H9 (cell line): ENCODE measurements around the gene CAMTA2. TPM values are rescaled to one million over a fixed set of nuclear protein-coding genes. Genes with fewer than 3 reads are reported as not detected.

ENCODE experiments used
- DNase-seq: peaks from one replicate; pipeline ENCODE4 v3.0.0-alpha.2; 2017
- H2AFZ ChIP-seq: one replicate; pipeline ENCODE4 v1.6.1; 2013; ENCODE audit warnings: mild to moderate bottlenecking, low read length, control low read depth, moderate library complexity
- H2AK5ac ChIP-seq: 2 replicates; pipeline ENCODE4 v1.6.1; 2013; ENCODE audit warnings: low read length, control low read depth, mixed read lengths; ENCODE audit not compliant: insufficient read length
- H2BK120ac ChIP-seq: one replicate; pipeline ENCODE4 v1.6.1; 2013; ENCODE audit warnings: low read depth, mild to moderate bottlenecking, low read length, control low read depth, inconsistent platforms; ENCODE audit not compliant: poor library complexity, severe bottlenecking
- H2BK12ac ChIP-seq: 2 replicates; pipeline ENCODE4 v1.6.1; 2013; ENCODE audit warnings: low read length, control low read depth, mixed read lengths, low read depth; ENCODE audit not compliant: insufficient read length
- H2BK15ac ChIP-seq: 2 replicates; pipeline ENCODE4 v1.6.1; 2013; ENCODE audit warnings: low read depth, low read length, control low read depth
- H2BK20ac ChIP-seq: one replicate; pipeline ENCODE4 v1.6.1; 2013; ENCODE audit warnings: low read depth, mild to moderate bottlenecking, low read length, control low read depth, inconsistent platforms; ENCODE audit not compliant: poor library complexity, severe bottlenecking
- H2BK5ac ChIP-seq: 2 replicates; pipeline ENCODE4 v1.6.1; 2013; ENCODE audit warnings: low read length, control low read depth, mixed read lengths; ENCODE audit not compliant: insufficient read length
- H3K14ac ChIP-seq: 2 replicates; pipeline ENCODE4 v1.6.1; 2013; ENCODE audit warnings: low read length, control low read depth; ENCODE audit not compliant: insufficient read depth
- H3K18ac ChIP-seq: 2 replicates; pipeline ENCODE4 v1.6.1; 2013; ENCODE audit warnings: low read depth, mild to moderate bottlenecking, mixed read lengths, low read length, control low read depth; ENCODE audit not compliant: insufficient read length
- H3K23ac ChIP-seq: 2 replicates; pipeline ENCODE4 v1.6.1; 2013; ENCODE audit warnings: low read length, control low read depth, mixed read lengths, low read depth; ENCODE audit not compliant: insufficient read length
- H3K23me2 ChIP-seq: 2 replicates; pipeline ENCODE4 v1.6.1; 2013; ENCODE audit warnings: low read depth, mild to moderate bottlenecking, mixed read lengths, low read length, control low read depth; ENCODE audit not compliant: insufficient read length, poor library complexity, severe bottlenecking
- H3K27ac ChIP-seq: 2 replicates; pipeline ENCODE4 v1.5.1; 2013; ENCODE audit warnings: low read length, control low read depth, mixed read lengths, low read depth; ENCODE audit not compliant: insufficient read length
- H3K27me3 ChIP-seq: 2 replicates; pipeline ENCODE4 v1.6.1; 2013; ENCODE audit warnings: low read length, control low read depth, inconsistent platforms; ENCODE audit not compliant: insufficient read depth
- H3K4ac ChIP-seq: 2 replicates; pipeline ENCODE4 v1.6.1; 2013; ENCODE audit warnings: low read depth, mild to moderate bottlenecking, control low read depth, inconsistent platforms, low read length, moderate library complexity
- H3K4me1 ChIP-seq: 2 replicates; pipeline ENCODE4 v1.6.1; 2013; ENCODE audit warnings: low read length, control low read depth, inconsistent platforms; ENCODE audit not compliant: insufficient read depth
- H3K4me2 ChIP-seq: 2 replicates; pipeline ENCODE4 v1.6.1; 2013; ENCODE audit warnings: low read length, control low read depth, mixed read lengths; ENCODE audit not compliant: insufficient read length, insufficient read depth
- H3K56ac ChIP-seq: 2 replicates; pipeline ENCODE4 v1.6.1; 2013; ENCODE audit warnings: low read depth, mild to moderate bottlenecking, mixed read lengths, low read length, control low read depth; ENCODE audit not compliant: insufficient read length
- H3K79me1 ChIP-seq: 2 replicates; pipeline ENCODE4 v1.6.1; 2013; ENCODE audit warnings: low read depth, mild to moderate bottlenecking, moderate library complexity, low read length, control low read depth, inconsistent platforms; ENCODE audit not compliant: insufficient read depth, poor library complexity, severe bottlenecking
- H3K79me2 ChIP-seq: 2 replicates; pipeline ENCODE4 v1.6.1; 2013; ENCODE audit warnings: low read length, control low read depth, inconsistent platforms; ENCODE audit not compliant: insufficient read depth
- H3K9ac ChIP-seq: 2 replicates; pipeline ENCODE4 v1.6.1; 2013; ENCODE audit warnings: low read length, control low read depth, mixed read lengths; ENCODE audit not compliant: insufficient read length; ENCODE audit errors: extremely low read depth
- H3K9me3 ChIP-seq: one replicate; pipeline ENCODE4 v1.6.1; 2013; ENCODE audit warnings: low read depth, low read length, inconsistent platforms; ENCODE audit not compliant: control insufficient read depth
- H3T11ph ChIP-seq: one replicate; pipeline ENCODE4 v1.6.1; 2013; ENCODE audit warnings: mild to moderate bottlenecking, low read length, control low read depth, inconsistent platforms
- H4K20me1 ChIP-seq: one replicate; pipeline ENCODE4 v1.6.1; 2013; ENCODE audit not compliant: control insufficient read depth, insufficient read length, insufficient read depth
- H4K5ac ChIP-seq: 2 replicates; pipeline ENCODE4 v1.6.1; 2013; ENCODE audit warnings: low read depth, mild to moderate bottlenecking, mixed read lengths, low read length, control low read depth; ENCODE audit not compliant: insufficient read length
- H4K8ac ChIP-seq: replicated peaks from 2 replicates; pipeline ENCODE4 v1.6.1; 2013; ENCODE audit warnings: low read length, control low read depth, mixed read lengths, low read depth; ENCODE audit not compliant: insufficient read length
- H4K91ac ChIP-seq: 2 replicates; pipeline ENCODE4 v1.6.1; 2013; ENCODE audit warnings: low read depth, mild to moderate bottlenecking, moderate library complexity, mixed read lengths, low read length, control low read depth; ENCODE audit not compliant: insufficient read length
- H3K27ac Mint-ChIP-seq, 3 experiments: 2 replicates in 2 of 3; 3 replicates in 1 of 3; pipeline ENCODE4 v1.8.0; 2020 to 2021; ENCODE audit warnings: mixed read lengths in 3 of 3, mild to moderate bottlenecking in 1 of 3, moderate library complexity in 1 of 3
- H3K27me3 Mint-ChIP-seq: 2 replicates; pipeline ENCODE4 v1.8.0; 2021; ENCODE audit warnings: low read depth, mild to moderate bottlenecking, moderate library complexity, mixed read lengths
- H3K36me3 Mint-ChIP-seq, 3 experiments: 2 replicates in 2 of 3; 3 replicates in 1 of 3; pipeline ENCODE4 v1.8.0; 2020 to 2021; ENCODE audit warnings: low read depth in 3 of 3, mixed read lengths in 3 of 3; ENCODE audit not compliant: insufficient read depth in 1 of 3
- H3K4me1 Mint-ChIP-seq, 2 experiments: 2 replicates each; pipeline ENCODE4 v1.8.0; 2020; ENCODE audit warnings: mixed read lengths in 2 of 2
- H3K4me3 Mint-ChIP-seq, 2 experiments: 2 replicates in 1 of 2; 3 replicates in 1 of 2; pipeline ENCODE4 v1.8.0; 2020 to 2021; ENCODE audit warnings: mild to moderate bottlenecking in 2 of 2, mixed read lengths in 2 of 2, moderate library complexity in 1 of 2
- H3K9me3 Mint-ChIP-seq, 2 experiments: 2 replicates in 1 of 2; 3 replicates in 1 of 2; pipeline ENCODE4 v1.8.0; 2020; ENCODE audit warnings: mild to moderate bottlenecking in 2 of 2, mixed read lengths in 2 of 2, moderate library complexity in 1 of 2
- WGBS: extraction: QIAGEN DNeasy Blood & Tissue Kit; methylation state at CpG from one replicate; pipeline ENCODE4 v1.1.7; 2013; ENCODE audit warnings: missing lambda C conversion rate, low lambda C conversion rate, mixed read lengths; ENCODE audit not compliant: insufficient read length; ENCODE audit errors: extremely low coverage; 5-methylcytosine and 5-hydroxymethylcytosine counted together
- total RNA-seq: library from RNA; stranded (reverse); gene quantifications from 2 replicates; pipeline ENCODE4 v1.2.1, GENCODE V29; 2021
- TF ChIP-seq, protein P1 (sequence below): fragments of 200-600 bp; sonication (generic); conservative IDR thresholded peaks from 3 replicates; pipeline ENCODE4 v1.8.0; 2021; ENCODE audit warnings: antibody characterized with exemption, mild to moderate bottlenecking

The CAMTA2 gene
- total RNA-seq, 1 experiment from 2014 or later: 15.6 TPM

DNA sequence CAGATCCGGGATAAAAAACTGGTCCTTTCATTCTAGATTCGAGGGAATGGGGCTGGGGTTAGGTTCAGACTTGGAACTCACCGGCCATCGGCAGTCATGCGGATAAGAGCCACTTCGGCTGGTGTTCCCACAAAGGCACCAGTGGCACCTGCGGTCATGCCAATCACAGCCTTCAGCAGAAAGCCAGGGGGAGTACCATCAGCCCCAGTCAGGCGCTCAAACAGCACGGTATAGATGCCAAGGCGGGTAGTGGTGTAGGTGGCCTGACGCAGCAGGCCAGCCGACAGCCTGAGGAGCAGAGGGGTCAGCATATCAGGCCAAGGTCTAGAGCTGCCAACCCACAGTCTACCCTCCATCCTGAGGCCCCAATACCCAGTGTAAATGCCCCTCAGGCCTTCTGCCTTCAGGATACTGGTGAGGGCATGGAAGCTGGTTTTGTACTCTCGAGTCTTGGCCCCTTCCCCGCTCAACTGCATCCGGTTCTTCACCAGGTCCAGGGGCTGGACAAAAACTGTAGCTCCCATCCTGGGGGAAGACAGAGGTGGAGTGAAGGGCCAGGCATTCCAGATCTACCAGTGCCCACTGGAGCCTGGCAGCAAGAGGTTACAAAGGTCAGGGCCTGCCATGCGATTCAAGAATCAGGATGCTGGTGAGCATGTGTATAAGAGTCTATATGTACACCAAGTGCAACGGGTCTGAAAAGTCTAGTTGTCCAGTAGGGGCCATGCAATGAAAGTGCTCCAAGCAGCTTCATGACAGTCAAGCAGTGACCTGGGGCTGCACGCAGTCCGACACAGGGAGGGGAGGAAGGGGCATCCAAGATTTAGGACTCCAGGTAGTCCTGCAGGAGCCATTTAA, 48.6 kb downstream of the CAMTA2 start:
- Histone ChIP-seq H2BK15ac (no peak overlapping the region), H3K4me1 (no peaks in the 10 kb centered on the region), H3K79me1 (peaks cover 5% of the 10 kb centered on the region), H3K4ac (no peak overlapping the region), H3K9me3 (no peaks in the 10 kb centered on the region), H4K5ac (no peak overlapping the region), H3K23ac (no peak overlapping the region), H3K9ac (peak overlapping the region; percentile 71), H3K18ac (no peak overlapping the region), H4K20me1 (peaks cover 7% of the 10 kb centered on the region), H3K56ac (no peak overlapping the region), H3K27me3 (no peaks in the 10 kb centered on the region), H3K27ac (peak overlapping the region; percentile 81), H3K79me2 (peaks cover 6% of the 10 kb centered on the region; the same call in 1 of the 2 replicates), H3K14ac (peak overlapping the region; percentile 91), H3K23me2 (peaks cover 17% of the 10 kb centered on the region), H3K4me2 (peak overlapping the region; percentile 80), H4K91ac (no peak overlapping the region), H4K8ac (no peak overlapping the region), H2BK12ac (no peak overlapping the region), H2BK120ac (no peak overlapping the region), H2BK20ac (no peak overlapping the region), H2BK5ac (no peak overlapping the region), H2AFZ (no peak overlapping the region), H2AK5ac (no peak overlapping the region), H3T11ph (no peak overlapping the region)
- peak; percentile 28 for DNase-seq
- no CpG with 5 or more reads among the region's 19 CpGs for WGBS
- H3K27ac Mint-ChIP-seq: peak overlapping the region; percentile 91 to 100 (median 97)
- peaks cover 1% of the 10 kb centered on the region for H3K27me3 Mint-ChIP-seq
- peaks cover 27 to 65% (median 48%) of the 10 kb centered on the region in 3 experiments for H3K36me3 Mint-ChIP-seq
- TF ChIP-seq, protein P1, sequence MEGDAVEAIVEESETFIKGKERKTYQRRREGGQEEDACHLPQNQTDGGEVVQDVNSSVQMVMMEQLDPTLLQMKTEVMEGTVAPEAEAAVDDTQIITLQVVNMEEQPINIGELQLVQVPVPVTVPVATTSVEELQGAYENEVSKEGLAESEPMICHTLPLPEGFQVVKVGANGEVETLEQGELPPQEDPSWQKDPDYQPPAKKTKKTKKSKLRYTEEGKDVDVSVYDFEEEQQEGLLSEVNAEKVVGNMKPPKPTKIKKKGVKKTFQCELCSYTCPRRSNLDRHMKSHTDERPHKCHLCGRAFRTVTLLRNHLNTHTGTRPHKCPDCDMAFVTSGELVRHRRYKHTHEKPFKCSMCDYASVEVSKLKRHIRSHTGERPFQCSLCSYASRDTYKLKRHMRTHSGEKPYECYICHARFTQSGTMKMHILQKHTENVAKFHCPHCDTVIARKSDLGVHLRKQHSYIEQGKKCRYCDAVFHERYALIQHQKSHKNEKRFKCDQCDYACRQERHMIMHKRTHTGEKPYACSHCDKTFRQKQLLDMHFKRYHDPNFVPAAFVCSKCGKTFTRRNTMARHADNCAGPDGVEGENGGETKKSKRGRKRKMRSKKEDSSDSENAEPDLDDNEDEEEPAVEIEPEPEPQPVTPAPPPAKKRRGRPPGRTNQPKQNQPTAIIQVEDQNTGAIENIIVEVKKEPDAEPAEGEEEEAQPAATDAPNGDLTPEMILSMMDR: no peak
- H3K4me1 Mint-ChIP-seq: peaks cover 25 to 35% of the 10 kb centered on the region in 2 experiments
- no peaks in the 10 kb centered on the region; a peak in 1 of 5 replicates for H3K9me3 Mint-ChIP-seq
- H3K4me3 Mint-ChIP-seq: peak overlapping the region; percentile 95 to 98
